ENCODE data around the gene ICE2.
A peak's percentile ranks its signal among the peaks of the same experiment; 100 is the strongest.

Gene ICE2

GRCh38 chr15:60523056-60523455, 44.1 kb upstream of the ICE2 start:
- TF ChIP-seq CTCF (IDR thresholded peaks at IDR 0.05; ENCODE audit: control insufficient read depth, insufficient read depth, low read depth, low read length, missing control alignments): no peak
- H3K4me3 ChIP-seq (ENCODE audit: control insufficient read depth, low read depth, low read length): no peak overlapping the region
- no peak for DNase-seq (ENCODE audit: low read depth)

DNA sequence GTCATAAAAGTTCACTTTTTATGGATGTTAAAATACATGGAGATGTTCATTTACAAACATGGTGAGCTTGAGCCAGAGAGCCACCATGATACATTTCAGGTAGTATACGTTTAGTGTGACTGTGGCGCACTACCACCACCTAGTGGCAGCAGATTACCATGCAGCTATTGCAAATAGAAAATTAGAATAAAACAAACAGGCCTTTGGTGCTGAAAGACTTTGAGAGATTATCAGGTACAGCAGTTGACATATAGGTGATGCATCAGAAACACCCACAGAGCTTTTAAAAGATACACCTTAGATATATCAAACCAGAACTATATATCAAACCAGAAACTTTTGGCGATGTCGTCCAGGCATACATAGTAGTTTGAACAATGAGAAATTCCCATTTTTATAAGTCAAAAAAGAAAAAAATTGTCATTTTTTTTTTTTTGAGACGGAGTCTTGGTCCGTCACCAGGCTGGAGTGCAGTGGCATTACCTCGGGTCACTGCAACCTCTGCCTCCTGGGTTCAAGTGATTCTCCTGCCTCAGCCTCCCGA, 42.0 kb upstream of the ICE2 start:
- H3K4me3 ChIP-seq (ENCODE audit: control insufficient read depth, low read depth, low read length): no peak overlapping the region
- TF ChIP-seq CTCF (IDR thresholded peaks at IDR 0.05; ENCODE audit: control insufficient read depth, insufficient read depth, low read depth, low read length, missing control alignments): peak; percentile 84
- DNase-seq (ENCODE audit: low read depth): no peak

DNA sequence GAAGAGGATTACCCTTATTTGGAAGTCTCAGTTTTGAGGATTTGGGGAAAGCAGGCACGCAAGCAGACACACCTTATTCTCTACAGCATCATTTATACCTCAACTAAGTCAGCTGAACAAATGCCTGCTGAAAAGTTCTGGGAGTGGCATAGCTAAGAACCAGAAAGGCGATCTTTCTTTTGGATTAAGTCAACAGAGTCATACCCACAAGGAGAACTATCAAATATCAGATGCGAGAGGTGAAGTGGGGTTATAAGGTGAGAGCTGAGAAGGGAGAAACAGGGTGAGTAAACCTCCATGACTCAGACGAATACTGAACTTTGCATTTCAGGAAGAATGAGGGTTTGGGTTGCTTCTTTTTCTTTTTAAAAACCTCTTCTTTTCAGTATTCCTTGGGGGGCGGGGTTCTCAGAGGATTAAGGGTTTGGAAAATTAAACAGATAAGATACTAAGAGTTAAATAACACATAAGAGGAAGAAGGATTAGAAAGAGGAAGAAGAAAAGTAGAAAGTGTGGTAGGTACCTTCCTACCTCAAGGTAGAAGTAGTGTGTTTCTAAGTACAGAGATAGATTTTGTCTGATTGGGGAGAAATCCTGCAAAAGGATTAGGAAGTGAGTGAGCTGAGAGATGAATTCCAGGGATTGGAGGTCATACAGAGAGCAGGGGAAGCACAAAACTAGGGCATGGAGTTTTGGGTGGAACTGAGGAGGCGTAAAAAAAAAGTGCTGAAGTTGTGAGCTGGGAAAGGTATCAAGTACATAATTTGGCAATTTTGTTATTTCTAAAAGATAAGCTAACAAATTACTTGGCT, 41.3 kb upstream of the ICE2 start:
- TF ChIP-seq CTCF (IDR thresholded peaks at IDR 0.05; ENCODE audit: control insufficient read depth, insufficient read depth, low read depth, low read length, missing control alignments): no peak
- H3K4me3 ChIP-seq (ENCODE audit: control insufficient read depth, low read depth, low read length): no peak overlapping the region
- DNase-seq (ENCODE audit: low read depth): no peak

DNA sequence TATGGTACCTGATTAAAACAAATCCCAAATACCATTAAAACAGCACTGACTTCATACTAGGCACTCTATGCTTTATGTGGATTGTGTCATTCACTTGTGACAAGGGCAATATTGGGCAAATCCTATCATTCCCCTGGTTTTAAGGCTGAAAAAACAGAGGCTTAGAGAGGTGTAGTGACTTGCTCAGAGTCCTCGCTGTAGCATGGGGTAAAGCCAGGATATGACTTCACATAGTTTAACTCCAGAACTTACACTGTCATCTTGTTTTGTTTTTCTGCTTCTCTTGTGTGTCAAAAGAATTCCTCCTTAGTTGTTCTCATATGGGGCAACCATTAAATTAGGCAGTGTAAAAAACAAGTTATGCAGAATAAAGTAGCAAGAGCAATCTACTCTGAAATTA, 40.3 kb upstream of the ICE2 start:
- DNase-seq (ENCODE audit: low read depth): no peak
- H3K4me3 ChIP-seq (ENCODE audit: control insufficient read depth, low read depth, low read length): no peak overlapping the region
- TF ChIP-seq CTCF (IDR thresholded peaks at IDR 0.05; ENCODE audit: control insufficient read depth, insufficient read depth, low read depth, low read length, missing control alignments): no peak

DNA sequence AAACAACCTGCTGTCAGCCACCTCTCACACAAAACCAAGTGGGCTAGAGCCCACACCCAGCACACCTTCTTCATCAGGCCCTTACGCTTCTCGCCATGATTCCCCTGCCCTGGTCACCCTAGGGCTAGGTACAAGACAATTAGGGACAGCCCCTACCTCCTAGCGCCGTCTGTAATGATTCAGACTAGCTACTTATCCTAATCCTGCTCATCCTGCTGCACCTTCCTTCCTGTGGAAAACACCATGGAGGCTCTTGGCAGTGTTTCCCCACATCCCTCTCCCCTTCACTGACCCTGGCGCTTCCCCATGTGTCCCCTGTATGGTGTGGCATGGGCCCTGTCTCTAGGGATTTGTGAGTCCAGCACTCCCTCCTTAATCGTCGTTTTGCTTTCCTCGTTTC, 39.6 kb upstream of the ICE2 start:
- DNase-seq (ENCODE audit: low read depth): no peak
- TF ChIP-seq CTCF (IDR thresholded peaks at IDR 0.05; ENCODE audit: control insufficient read depth, insufficient read depth, low read depth, low read length, missing control alignments): no peak

DNA sequence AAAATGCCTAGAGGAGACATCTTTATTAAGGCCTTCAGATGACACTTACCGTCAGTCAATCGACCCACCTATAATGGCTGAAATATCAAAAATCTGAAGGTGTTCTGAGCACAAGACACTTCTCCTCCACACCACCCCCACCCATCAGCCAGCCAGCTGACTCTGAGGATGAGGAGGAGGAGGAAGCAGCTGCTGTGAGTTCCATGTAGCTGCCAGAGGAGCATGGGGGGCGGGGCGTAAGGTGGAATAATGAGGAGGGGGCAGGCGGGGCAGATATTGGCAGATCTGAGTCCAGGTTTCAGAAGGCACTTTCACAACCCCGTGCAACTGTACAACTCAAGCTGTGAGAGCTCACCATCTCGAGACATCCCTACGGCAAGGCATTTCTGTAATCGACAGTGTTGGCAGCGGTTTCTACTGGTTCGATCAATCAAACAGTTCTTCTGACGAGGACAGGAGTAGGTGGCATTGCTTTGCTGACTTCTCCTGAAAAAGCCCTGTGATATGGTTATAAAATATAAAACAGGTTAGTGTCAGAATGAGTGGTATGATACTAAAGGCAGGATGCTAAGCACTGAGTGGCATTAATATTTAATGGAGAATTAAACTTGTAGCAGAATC, 35.4 kb upstream of the ICE2 start:
- no peak for DNase-seq (ENCODE audit: low read depth)
- TF ChIP-seq CTCF (IDR thresholded peaks at IDR 0.05; ENCODE audit: control insufficient read depth, insufficient read depth, low read depth, low read length, missing control alignments): no peak
- H3K4me3 ChIP-seq (ENCODE audit: control insufficient read depth, low read depth, low read length): no peak overlapping the region

More for the DNA sequence above, 39.6 kb upstream of the ICE2 start:
- H3K4me3 ChIP-seq (ENCODE audit: control insufficient read depth, low read depth, low read length): no peak overlapping the region
